H1 (cell line): ENCODE data around the gene HIBCH. TPM values are rescaled to one million over a fixed set of nuclear protein-coding genes. Genes with fewer than 3 reads are reported as not detected.

Experiments used
- CTCF ChIA-PET: fragments of 300-600 bp; sonication (Branson Sonifier 250); formaldehyde crosslinking; loops from one replicate; lab custom pipeline; 2021; ENCODE audit not compliant: partially characterized antibody; lab: Charles Lee
- POLR2A ChIA-PET: fragments of 300-600 bp; sonication (Branson Sonifier 250); formaldehyde crosslinking; loops from one replicate; lab custom pipeline; 2021; ENCODE audit warnings: inconsistent platforms; ENCODE audit not compliant: partially characterized antibody; lab: Charles Lee
- DNase-seq, 2 experiments: peaks; one replicate each; pipeline versions ENCODE4 v3.0.0 to v3.0.0-alpha.2; 2010 to 2022; ENCODE audit warnings: low spot score in 2 of 2, low read depth in 1 of 2, mixed read lengths in 1 of 2
- FAIRE-seq: peaks from 2 replicates; lab custom pipeline; 2011; peaks lifted over from hg19 to GRCh38; lab: Jason Lieb, UNC
- H2AFZ ChIP-seq: 2 replicates; pipeline ENCODE4 v1.8.1; 2012; ENCODE audit warnings: low read length, inconsistent platforms
- H2AK5ac ChIP-seq: 2 replicates; pipeline ENCODE4 v1.6.1; 2013; ENCODE audit warnings: low read depth, low read length
- H2BK120ac ChIP-seq: replicated peaks from 2 replicates; pipeline ENCODE3; 2013; ENCODE audit warnings: low read depth, low read length, inconsistent platforms
- H2BK12ac ChIP-seq: 2 replicates; pipeline ENCODE4 v1.6.1; 2013; ENCODE audit warnings: low read depth, low read length
- H2BK15ac ChIP-seq: 2 replicates; pipeline ENCODE4 v1.6.1; 2013; ENCODE audit warnings: low read length
- H2BK20ac ChIP-seq: 2 replicates; pipeline ENCODE4 v1.6.1; 2013; ENCODE audit warnings: low read length
- H2BK5ac ChIP-seq: 2 replicates; pipeline ENCODE4 v1.6.1; 2013; ENCODE audit warnings: low read depth, low read length
- H3K14ac ChIP-seq: 2 replicates; pipeline ENCODE4 v1.6.1; 2013; ENCODE audit warnings: inconsistent platforms; ENCODE audit not compliant: insufficient read length
- H3K18ac ChIP-seq: 2 replicates; pipeline ENCODE4 v1.6.1; 2013; ENCODE audit warnings: low read length; ENCODE audit errors: extremely low read depth
- H3K23ac ChIP-seq: 2 replicates; pipeline ENCODE4 v1.6.1; 2013; ENCODE audit warnings: inconsistent platforms; ENCODE audit not compliant: insufficient read length
- H3K23me2 ChIP-seq: 2 replicates; pipeline ENCODE4 v1.6.1; 2013; ENCODE audit warnings: low read depth, low read length
- H3K27ac ChIP-seq: 2 replicates; pipeline ENCODE4 v1.6.1; 2011; ENCODE audit warnings: low read depth, low read length, inconsistent platforms
- H3K27me3 ChIP-seq, 4 experiments: replicated peaks in 1 of 4; 1 replicate in 1 of 4; 2 replicates in 3 of 4; pipeline versions ENCODE4 v1.6.1 to v1.8.1; 2011 to 2013; ENCODE audit warnings: low read length in 3 of 4, mild to moderate bottlenecking in 3 of 4, inconsistent platforms in 2 of 4, mixed read lengths in 2 of 4, moderate library complexity in 1 of 4; ENCODE audit not compliant: control insufficient read depth in 3 of 4, insufficient read depth in 3 of 4; ENCODE audit errors: extremely low read depth in 1 of 4
- H3K36me3 ChIP-seq, 4 experiments: 2 replicates each; pipeline versions ENCODE4 v1.6.1 to v1.8.1; 2011 to 2013; ENCODE audit warnings: mild to moderate bottlenecking in 4 of 4, low read length in 3 of 4, moderate library complexity in 2 of 4, control low read depth in 1 of 4, inconsistent platforms in 1 of 4; ENCODE audit not compliant: insufficient read depth in 4 of 4, control insufficient read depth in 2 of 4
- H3K4ac ChIP-seq: replicated peaks from 2 replicates; pipeline ENCODE3; 2013; ENCODE audit warnings: low read length, low read depth, mixed read lengths, inconsistent platforms; ENCODE audit not compliant: insufficient read length
- H3K4me1 ChIP-seq, 4 experiments: replicated peaks in 1 of 4; 1 replicate in 1 of 4; 2 replicates in 3 of 4; pipeline versions ENCODE4 v1.6.1 to v1.8.1; 2011 to 2013; ENCODE audit warnings: low read length in 3 of 4, inconsistent platforms in 2 of 4, mixed read lengths in 1 of 4; ENCODE audit not compliant: insufficient read depth in 4 of 4, control insufficient read depth in 3 of 4
- H3K4me2 ChIP-seq, 2 experiments: 2 replicates each; pipeline versions ENCODE4 v1.6.1 to v1.8.1; 2011 to 2013; ENCODE audit warnings: low read depth in 2 of 2, low read length in 2 of 2, control low read depth in 1 of 2, inconsistent platforms in 1 of 2, mild to moderate bottlenecking in 1 of 2; ENCODE audit not compliant: insufficient read depth in 1 of 2
- H3K4me3 ChIP-seq, 4 experiments: fragments of 200-600, 300-600 bp in 1 of 4; sonication (generic), shearing (Covaris generic), sonication (Bioruptor Twin) in 1 of 4; 2 replicates each; pipeline versions ENCODE4 v1.5.1 to v1.8.1; 2011 to 2016; ENCODE audit warnings: low read length in 4 of 4, low read depth in 3 of 4, control low read depth in 2 of 4, inconsistent platforms in 2 of 4, mild to moderate bottlenecking in 2 of 4, mixed read lengths in 1 of 4, moderate library complexity in 1 of 4; ENCODE audit not compliant: insufficient read depth in 2 of 4; ENCODE audit errors: extremely low read depth in 1 of 4
- H3K56ac ChIP-seq: replicated peaks from 2 replicates; pipeline ENCODE3; 2013; ENCODE audit warnings: low read depth, mild to moderate bottlenecking, mixed read lengths, low read length, inconsistent platforms; ENCODE audit not compliant: insufficient read length
- H3K79me1 ChIP-seq: 2 replicates; pipeline ENCODE4 v1.6.1; 2013; ENCODE audit warnings: low read depth, low read length, control low read depth
- H3K79me2 ChIP-seq, 2 experiments: 2 replicates each; pipeline versions ENCODE4 v1.6.1 to v1.8.1; 2012 to 2013; ENCODE audit warnings: low read length in 2 of 2, mild to moderate bottlenecking in 2 of 2, inconsistent platforms in 1 of 2; ENCODE audit not compliant: insufficient read depth in 2 of 2, control insufficient read depth in 1 of 2
- H3K9ac ChIP-seq, 4 experiments: replicated peaks in 1 of 4; 1 replicate in 1 of 4; 2 replicates in 3 of 4; pipeline versions ENCODE4 v1.6.1 to v1.8.1; 2011 to 2013; ENCODE audit warnings: low read depth in 3 of 4, low read length in 3 of 4, control low read depth in 2 of 4, mild to moderate bottlenecking in 2 of 4, moderate library complexity in 2 of 4, inconsistent platforms in 1 of 4; ENCODE audit errors: extremely low read depth in 1 of 4
- H3K9me3 ChIP-seq, 2 experiments: 2 replicates each; pipeline versions ENCODE4 v1.6.1 to v1.8.1; 2012 to 2013; ENCODE audit warnings: mild to moderate bottlenecking in 2 of 2, moderate library complexity in 2 of 2, control low read depth in 1 of 2, inconsistent platforms in 1 of 2, low read depth in 1 of 2, low read length in 1 of 2, mixed read lengths in 1 of 2; ENCODE audit not compliant: insufficient read depth in 2 of 2
- H4K20me1 ChIP-seq, 2 experiments: replicated peaks in 1 of 2; 2 replicates each; pipeline versions ENCODE3 to v1.8.1; 2011 to 2013; ENCODE audit warnings: inconsistent platforms in 2 of 2, low read length in 2 of 2, mild to moderate bottlenecking in 1 of 2; ENCODE audit not compliant: insufficient read depth in 2 of 2, control insufficient read depth in 1 of 2
- H4K5ac ChIP-seq: 2 replicates; pipeline ENCODE4 v1.6.1; 2013; ENCODE audit warnings: low read length, low read depth, mixed read lengths, inconsistent platforms; ENCODE audit not compliant: insufficient read length
- H4K8ac ChIP-seq: 2 replicates; pipeline ENCODE4 v1.8.0; 2013; ENCODE audit warnings: mild to moderate bottlenecking, moderate library complexity, low read length, inconsistent platforms; ENCODE audit not compliant: insufficient read depth; ENCODE audit errors: extremely low read depth
- H4K91ac ChIP-seq: replicated peaks from 2 replicates; pipeline ENCODE3; 2013; ENCODE audit warnings: low read length, mixed read lengths, inconsistent platforms; ENCODE audit not compliant: insufficient read length
- BRCA1 ChIP-seq: IDR thresholded peaks from 2 replicates; pipeline ENCODE4 v1.6.1; 2012; ENCODE audit warnings: low read depth, low read length, improper control_type of control experiment
- EGR1 ChIP-seq: IDR thresholded peaks from 2 replicates; pipeline ENCODE4 v1.6.1; 2011; ENCODE audit warnings: low read depth, low read length, borderline replicate concordance
- GTF2F1 ChIP-seq: IDR thresholded peaks from 2 replicates; pipeline ENCODE4 v1.6.1; 2012; ENCODE audit warnings: low read depth, low read length, improper control_type of control experiment, borderline replicate concordance
- JUND ChIP-seq: IDR thresholded peaks from 2 replicates; pipeline ENCODE4 v1.6.1; 2011; ENCODE audit warnings: mild to moderate bottlenecking, improper control_type of control experiment, low read length
- KDM1A ChIP-seq: fragments of 200-600, 300-600 bp; sonication (generic); IDR thresholded peaks from 2 replicates; pipeline ENCODE4 v1.7.1; 2016; ENCODE audit warnings: mild to moderate bottlenecking, low read length, borderline replicate concordance
- KDM4A ChIP-seq: IDR thresholded peaks from one replicate; pipeline ENCODE4 v1.7.1; 2012; ENCODE audit warnings: low read depth, mild to moderate bottlenecking, moderate library complexity, low read length, inconsistent platforms; ENCODE audit not compliant: severe bottlenecking
- NRF1 ChIP-seq: IDR thresholded peaks from 2 replicates; pipeline ENCODE4 v1.6.1; 2011; ENCODE audit warnings: mild to moderate bottlenecking, low read depth, low read length, improper control_type of control experiment
- PHF8 ChIP-seq: fragments of 200-600 bp; sonication (generic); conservative IDR thresholded peaks from 2 replicates; pipeline ENCODE4 v1.7.1; 2012; ENCODE audit warnings: low read depth, mild to moderate bottlenecking, inconsistent platforms, low read length, moderate library complexity
- POLR2A ChIP-seq, 2 experiments: IDR thresholded peaks; 1 replicate in 1 of 2; 2 replicates in 1 of 2; pipeline ENCODE4 v1.6.1; 2011; ENCODE audit warnings: low read depth in 2 of 2, low read length in 2 of 2, mild to moderate bottlenecking in 2 of 2; ENCODE audit errors: control extremely low read depth in 1 of 2
- POU5F1 ChIP-seq: IDR thresholded peaks from 2 replicates; pipeline ENCODE4 v1.6.1; 2011; ENCODE audit warnings: low read depth, mild to moderate bottlenecking, low read length, moderate library complexity
- RFX5 ChIP-seq: IDR thresholded peaks from 2 replicates; pipeline ENCODE4 v1.6.1; 2011; ENCODE audit warnings: low read depth, low read length, improper control_type of control experiment, borderline replicate concordance
- SAP30 ChIP-seq: fragments of 300-600 bp; sonication (generic); IDR thresholded peaks from 2 replicates; pipeline ENCODE4 v1.7.1; 2012; ENCODE audit warnings: low read length, moderate library complexity, mild to moderate bottlenecking, inconsistent platforms; ENCODE audit not compliant: insufficient read depth, insufficient replicate concordance
- SP1 ChIP-seq: IDR thresholded peaks from 2 replicates; pipeline ENCODE4 v1.6.1; 2011; ENCODE audit warnings: low read depth, low read length
- USF2 ChIP-seq: IDR thresholded peaks from 2 replicates; pipeline ENCODE4 v1.6.1; 2011; ENCODE audit warnings: low read length, improper control_type of control experiment
- WGBS, 2 experiments: shearing (Covaris generic) in 1 of 2; methylation state at CpG; one replicate each; pipeline versions ENCODE4 v1.1.6 to v1.1.7; 2013 to 2015; ENCODE audit warnings: low lambda C conversion rate in 2 of 2, mixed read lengths in 2 of 2, inconsistent platforms in 1 of 2, low coverage in 1 of 2, missing lambda C conversion rate in 1 of 2; ENCODE audit not compliant: insufficient replicate concordance in 2 of 2, insufficient coverage in 1 of 2, insufficient read length in 1 of 2; ENCODE audit errors: extremely low coverage in 1 of 2, missing lambda C conversion rate in 1 of 2; 5-methylcytosine and 5-hydroxymethylcytosine counted together
- polyA plus RNA-seq, 7 experiments: library from polyadenylated mRNA; depleted of rRNA in 3 of 7; stranded (reverse) in 5 of 7; unstranded in 2 of 7; fragments of >200 nt in 5 of 7; fragments of 200-250 nt in 2 of 7; gene quantifications; 1 replicate in 5 of 7; 2 replicates in 1 of 7; 4 replicates in 1 of 7; pipeline versions ENCODE4 v1.2.1 to v1.2.3, GENCODE V29; 2011 to 2013; ENCODE audit warnings: missing spikeins in 2 of 7, mixed read lengths in 2 of 7
- total RNA-seq: library from RNA; stranded (reverse); fragmentation: NEBNext Ultra II Directional; extraction: Animal tissue kit (Norgen Biotek cat#: 25700); gene quantifications from 2 replicates; pipeline ENCODE4 v1.2.1, GENCODE V29; 2021

The HIBCH gene
- total and polyA plus RNA-seq, 2 of the 8 experiments (the other 6 are each of a cell fraction or from before 2014, with no cell fraction given): 7.5 to 31.8 TPM

GRCh38 chr2:190170673-190171072, 149.0 kb downstream of the HIBCH start:
- H2BK5ac ChIP-seq: no peak overlapping the region
- WGBS, 2 experiments: 80% methylated on average over 2 of the region's 2 CpGs; no CpG with 5 or more reads in 1 of the 2 experiments
- TF ChIP-seq EGR1: no peak
- TF ChIP-seq BRCA1: no peak
- no peak for TF ChIP-seq GTF2F1
- TF ChIP-seq POLR2A (IDR thresholded peaks at IDR 0.05; ENCODE audit: control extremely low read depth in 1 of 2, low read depth in 2 of 2, low read length in 2 of 2): no peak
- no peak for TF ChIP-seq USF2
- TF ChIP-seq POU5F1: no peak
- TF ChIP-seq RFX5: no peak
- TF ChIP-seq KDM4A: no peak
- TF ChIP-seq PHF8: no peak
- TF ChIP-seq NRF1: no peak
- no peak for TF ChIP-seq JUND
- TF ChIP-seq SAP30: no peak
- no peak for TF ChIP-seq KDM1A
- no peak for TF ChIP-seq SP1

More at GRCh38 chr2:190170673-190171072, 149.0 kb downstream of the HIBCH start:
- H3K23me2 ChIP-seq: no peaks in the 10 kb centered on the region
- H3K4me1 ChIP-seq: no peaks in the 10 kb centered on the region
- no peaks in the 10 kb centered on the region; a peak in 1 of 4 replicates for H3K9me3 ChIP-seq
- CTCF ChIA-PET: interaction anchor here (0.7 to 3.7 kb wide), 2 partner anchors 9 to 45 kb away, joined by 4 to 15 read pairs; a partner anchor contains a TSS
- H3K4ac ChIP-seq: no peak overlapping the region
- no peaks in the 10 kb centered on the region for H3K27me3 ChIP-seq
- no peak overlapping the region for H3K9ac ChIP-seq
- DNase-seq (no peak), FAIRE-seq (no peak)
- H4K91ac ChIP-seq: no peak overlapping the region
- no peak overlapping the region for H2BK20ac ChIP-seq
- no peak overlapping the region for H2BK12ac ChIP-seq
- H3K4me3 ChIP-seq: no peak overlapping the region
- no peak overlapping the region for H3K23ac ChIP-seq
- no peak overlapping the region for H4K5ac ChIP-seq
- no peaks in the 10 kb centered on the region for H4K20me1 ChIP-seq
- no peaks in the 10 kb centered on the region for H3K79me2 ChIP-seq
- no peak overlapping the region for H3K18ac ChIP-seq
- H3K79me1 ChIP-seq: no peaks in the 10 kb centered on the region
- no peak overlapping the region for H4K8ac ChIP-seq
- no peak overlapping the region for H2AFZ ChIP-seq
- no peak overlapping the region for H2AK5ac ChIP-seq
- no peak overlapping the region for H2BK120ac ChIP-seq
- no peak overlapping the region for H3K4me2 ChIP-seq
- H3K36me3 ChIP-seq: no peaks in the 10 kb centered on the region
- no peak overlapping the region for H2BK15ac ChIP-seq
- H3K27ac ChIP-seq: no peak overlapping the region
- H3K14ac ChIP-seq: no peak overlapping the region
- POLR2A ChIA-PET: no interaction called here
- H3K56ac ChIP-seq: no peak overlapping the region
